Stimulated activated naive CD8-positive, alpha-beta T cell treated with anti-CD3 and anti-CD28 coated beads, Interleukin-15, Interleukin-2, amounts not matched to agents 100 ng/mL and 50 ng/mL, for 24 hours (primary cell): ENCODE results near the gene GPR141.
"Not testable (repeated sequence)": the region's sequence is repeated elsewhere in the genome, so short reads cannot be mapped to it uniquely, and the experiment has no call there.

Source experiments
- H3K27ac Mint-ChIP-seq: one replicate; pipeline ENCODE4 v1.8.0; 2021; ENCODE audit warnings: mild to moderate bottlenecking, mixed read lengths
- H3K27me3 Mint-ChIP-seq: one replicate; pipeline ENCODE4 v1.8.0; 2021; ENCODE audit warnings: mixed read lengths
- H3K36me3 Mint-ChIP-seq: one replicate; pipeline ENCODE4 v1.8.0; 2021; ENCODE audit warnings: low read depth, mixed read lengths
- H3K4me1 Mint-ChIP-seq: one replicate; pipeline ENCODE4 v1.8.0; 2021; ENCODE audit warnings: low read depth, mixed read lengths
- H3K4me3 Mint-ChIP-seq: one replicate; pipeline ENCODE4 v1.8.0; 2021; ENCODE audit warnings: mild to moderate bottlenecking, mixed read lengths
- H3K9me3 Mint-ChIP-seq: one replicate; pipeline ENCODE4 v1.8.0; 2021; ENCODE audit warnings: mixed read lengths

Gene GPR141

GRCh38 chr7:37670436-37670835 is 13.1 kb upstream of the GPR141 start:
- no peak overlapping the region for H3K27ac Mint-ChIP-seq
- peaks cover 11% of the 10 kb centered on the region for H3K27me3 Mint-ChIP-seq

DNA sequence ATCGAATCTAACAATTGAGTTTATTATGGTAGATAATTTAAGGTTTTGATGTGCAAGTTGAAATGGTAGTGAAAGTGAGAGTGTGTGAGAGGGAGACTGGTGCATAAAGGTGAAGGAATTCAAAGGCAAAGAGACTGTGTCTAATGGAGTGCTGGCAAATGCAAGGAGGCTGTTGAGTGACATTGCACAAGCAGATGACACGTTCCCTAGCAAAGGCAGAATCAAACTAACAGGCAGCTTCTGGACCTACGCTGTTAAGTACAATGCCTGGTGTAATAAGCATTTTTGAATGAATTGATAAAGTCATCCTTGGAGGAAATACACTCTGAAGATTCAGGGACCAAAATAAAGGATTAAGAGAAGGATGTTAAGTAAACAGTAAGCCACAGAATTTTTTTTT is 11.7 kb upstream of the GPR141 start:
- Mint-ChIP-seq H3K9me3 (no peaks in the 10 kb centered on the region), H3K4me1 (no peaks in the 10 kb centered on the region), H3K27ac (no peak overlapping the region), H3K4me3 (no peak overlapping the region), H3K36me3 (no peaks in the 10 kb centered on the region), H3K27me3 (peaks cover 10% of the 10 kb centered on the region)

More at GRCh38 chr7:37670436-37670835, 13.1 kb upstream of the GPR141 start:
- H3K36me3 Mint-ChIP-seq, result no peaks in the 10 kb centered on the region
- H3K4me1 Mint-ChIP-seq, result no peaks in the 10 kb centered on the region
- no peaks in the 10 kb centered on the region for H3K9me3 Mint-ChIP-seq
- H3K4me3 Mint-ChIP-seq, result no peak overlapping the region

- Mint-ChIP-seq H3K4me1 (no peaks in the 10 kb centered on the region), H3K27ac (no peak overlapping the region), H3K36me3 (no peaks in the 10 kb centered on the region), H3K9me3 (no peaks in the 10 kb centered on the region), H3K4me3 (no peak overlapping the region), H3K27me3 (peaks cover 10% of the 10 kb centered on the region)
Observed at GRCh38 chr7:37672926-37673325, 10.6 kb upstream of the GPR141 start.

DNA sequence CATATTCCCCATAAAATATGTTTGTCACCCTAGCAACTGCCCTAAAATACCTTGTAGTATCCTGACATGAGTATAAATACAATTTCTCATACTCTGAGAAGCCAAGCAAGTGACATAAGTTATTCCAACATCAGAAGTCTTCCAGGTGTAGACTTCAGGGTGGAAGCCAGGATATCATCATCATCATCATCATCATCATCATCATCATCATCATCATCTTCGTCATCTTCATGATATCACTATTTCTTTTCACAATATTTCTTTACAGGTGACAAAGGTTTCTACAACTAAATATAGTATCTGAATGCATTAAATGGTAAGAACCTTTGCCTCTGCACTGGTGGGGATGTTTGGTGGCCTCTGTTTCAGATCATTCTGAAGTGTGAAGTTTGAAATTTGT is 10.0 kb upstream of the GPR141 start:
- Mint-ChIP-seq H3K4me1 (no peaks in the 10 kb centered on the region), H3K27ac (no peak overlapping the region), H3K9me3 (no peaks in the 10 kb centered on the region), H3K27me3 (peaks cover 10% of the 10 kb centered on the region), H3K4me3 (no peak overlapping the region), H3K36me3 (no peaks in the 10 kb centered on the region)

GRCh38 chr7:37674531-37674930 is 9.0 kb upstream of the GPR141 start:
- H3K27me3 Mint-ChIP-seq, result peaks cover 10% of the 10 kb centered on the region
- no peaks in the 10 kb centered on the region for H3K9me3 Mint-ChIP-seq
- H3K4me1 Mint-ChIP-seq, result no peaks in the 10 kb centered on the region
- no peak overlapping the region for H3K4me3 Mint-ChIP-seq
- no peaks in the 10 kb centered on the region for H3K36me3 Mint-ChIP-seq
- H3K27ac Mint-ChIP-seq, result no peak overlapping the region

- H3K27me3 Mint-ChIP-seq, result peaks cover 19% of the 10 kb centered on the region
- H3K4me3 Mint-ChIP-seq, result no peak overlapping the region
Observed at GRCh38 chr7:37675749-37676148, 7.8 kb upstream of the GPR141 start.

GRCh38 chr7:37684927-37685326 is 1.4 kb downstream of the GPR141 start:
- H3K36me3 Mint-ChIP-seq, result no peaks in the 10 kb centered on the region
- no peak overlapping the region for H3K4me3 Mint-ChIP-seq
- peaks cover 6% of the 10 kb centered on the region for H3K4me1 Mint-ChIP-seq
- no peak overlapping the region for H3K27ac Mint-ChIP-seq
- H3K27me3 Mint-ChIP-seq, result peaks cover 21% of the 10 kb centered on the region
- H3K9me3 Mint-ChIP-seq, result no peaks in the 10 kb centered on the region

More at GRCh38 chr7:37675749-37676148, 7.8 kb upstream of the GPR141 start:
- H3K9me3 Mint-ChIP-seq, result no peaks in the 10 kb centered on the region
- no peak overlapping the region for H3K27ac Mint-ChIP-seq
- H3K36me3 Mint-ChIP-seq, result no peaks in the 10 kb centered on the region
- H3K4me1 Mint-ChIP-seq, result no peaks in the 10 kb centered on the region

- Mint-ChIP-seq H3K36me3 (no peaks in the 10 kb centered on the region), H3K4me3 (no peak overlapping the region), H3K27me3 (peaks cover 20% of the 10 kb centered on the region), H3K4me1 (peaks cover 6% of the 10 kb centered on the region), H3K27ac (no peak overlapping the region), H3K9me3 (no peaks in the 10 kb centered on the region)
Observed at GRCh38 chr7:37686556-37687345, 3.2 kb downstream of the GPR141 start.

- Mint-ChIP-seq H3K4me3 (no peak overlapping the region), H3K27me3 (peaks cover 23% of the 10 kb centered on the region), H3K9me3 (no peaks in the 10 kb centered on the region), H3K27ac (no peak overlapping the region), H3K36me3 (no peaks in the 10 kb centered on the region), H3K4me1 (no peaks in the 10 kb centered on the region)
Observed at GRCh38 chr7:37690206-37690605, 6.6 kb downstream of the GPR141 start.

GRCh38 chr7:37694208-37695094 is 10.9 kb downstream of the GPR141 start:
- Mint-ChIP-seq H3K9me3 (no peaks in the 10 kb centered on the region), H3K4me3 (no peak overlapping the region), H3K27ac (no peak overlapping the region), H3K27me3 (peaks cover 25% of the 10 kb centered on the region), H3K36me3 (no peaks in the 10 kb centered on the region), H3K4me1 (peaks cover 6% of the 10 kb centered on the region)

DNA sequence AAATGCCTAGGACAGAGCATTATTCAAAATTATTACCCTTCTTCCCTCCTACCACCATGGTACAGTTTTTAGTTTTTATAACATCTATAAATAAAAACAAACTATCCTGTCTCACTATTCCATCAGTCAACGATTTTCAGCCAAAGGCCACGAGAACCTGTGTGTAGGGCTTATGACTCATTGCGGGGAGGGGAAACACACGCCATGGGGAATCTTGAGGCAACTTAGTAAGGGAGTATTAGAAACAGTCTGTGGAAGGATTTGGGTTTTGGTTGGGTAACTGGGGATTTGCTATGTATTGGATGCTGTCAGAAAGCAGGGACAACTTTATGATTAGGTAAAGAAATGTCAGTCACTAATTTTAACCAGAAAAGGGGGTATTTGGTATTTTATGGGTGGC is 14.7 kb downstream of the GPR141 start:
- no peaks in the 10 kb centered on the region for H3K9me3 Mint-ChIP-seq
- no peaks in the 10 kb centered on the region for H3K36me3 Mint-ChIP-seq
- H3K27ac Mint-ChIP-seq, result no peak overlapping the region
- peaks cover 12% of the 10 kb centered on the region for H3K27me3 Mint-ChIP-seq
- H3K4me3 Mint-ChIP-seq, result no peak overlapping the region
- peaks cover 6% of the 10 kb centered on the region for H3K4me1 Mint-ChIP-seq

DNA sequence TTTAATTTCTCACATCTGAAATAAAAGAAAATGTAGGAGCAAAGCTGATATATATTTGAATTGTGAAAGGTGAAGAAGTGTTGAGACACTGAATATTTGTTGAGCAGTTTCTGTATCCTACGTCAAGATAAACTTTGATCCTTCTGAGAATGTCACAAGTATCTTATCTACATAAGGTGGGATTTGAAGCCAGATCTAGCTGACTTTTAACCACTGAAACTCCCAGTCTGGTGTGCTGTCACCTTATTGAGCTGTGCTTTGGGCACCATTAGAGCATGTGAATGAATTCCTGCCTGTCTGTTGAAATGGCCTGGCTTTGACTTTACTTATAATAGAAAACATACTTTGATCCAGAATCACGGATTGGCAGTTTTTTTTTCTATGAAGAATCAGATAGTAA is 15.2 kb downstream of the GPR141 start:
- Mint-ChIP-seq H3K27ac (no peak overlapping the region), H3K36me3 (no peaks in the 10 kb centered on the region), H3K4me3 (no peak overlapping the region), H3K9me3 (no peaks in the 10 kb centered on the region), H3K4me1 (peaks cover 6% of the 10 kb centered on the region), H3K27me3 (peaks cover 12% of the 10 kb centered on the region)

- peaks cover 6% of the 10 kb centered on the region for H3K4me1 Mint-ChIP-seq
- no peak overlapping the region for H3K27ac Mint-ChIP-seq
- peaks cover 9% of the 10 kb centered on the region for H3K27me3 Mint-ChIP-seq
- no peaks in the 10 kb centered on the region for H3K36me3 Mint-ChIP-seq
- H3K4me3 Mint-ChIP-seq, result no peak overlapping the region
- H3K9me3 Mint-ChIP-seq, result no peaks in the 10 kb centered on the region
Observed at GRCh38 chr7:37701769-37702168, 18.2 kb downstream of the GPR141 start.

DNA sequence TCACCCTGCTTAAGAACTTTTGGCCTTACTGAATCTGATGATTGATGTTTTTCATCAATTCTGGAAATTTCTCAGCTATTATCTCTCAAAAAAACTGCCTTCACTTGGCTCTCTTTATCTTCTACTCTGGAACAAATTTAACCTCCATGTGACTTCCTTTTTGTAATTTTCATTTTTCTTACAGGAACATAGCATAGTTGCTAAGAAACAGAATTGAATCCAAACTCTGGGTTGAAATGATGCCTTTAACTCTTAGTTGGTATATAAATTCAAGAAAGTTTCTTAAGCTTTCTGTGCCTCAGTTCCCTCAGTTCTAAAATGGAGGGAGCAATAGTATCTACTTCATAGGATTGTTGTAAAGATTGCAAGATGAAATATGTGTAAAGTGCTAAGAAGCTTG is 19.8 kb downstream of the GPR141 start:
- no peak overlapping the region for H3K4me3 Mint-ChIP-seq
- H3K27ac Mint-ChIP-seq, result no peak overlapping the region
- peaks cover 1% of the 10 kb centered on the region for H3K4me1 Mint-ChIP-seq

GRCh38 chr7:37704328-37704833 is 20.8 kb downstream of the GPR141 start:
- not testable (repeated sequence) for H3K4me3 Mint-ChIP-seq, H3K9me3 Mint-ChIP-seq, H3K27ac Mint-ChIP-seq, H3K36me3 Mint-ChIP-seq, H3K27me3 Mint-ChIP-seq, H3K4me1 Mint-ChIP-seq

More for the DNA sequence above, 19.8 kb downstream of the GPR141 start:
- peaks cover under 1% of the 10 kb centered on the region for H3K27me3 Mint-ChIP-seq
- H3K36me3 Mint-ChIP-seq, result no peaks in the 10 kb centered on the region
- H3K9me3 Mint-ChIP-seq, result no peaks in the 10 kb centered on the region
